HepG2 (cell line): ENCODE results near the gene MXRA7. TPM values are rescaled to one million over a fixed set of nuclear protein-coding genes. Genes with fewer than 3 reads are reported as not detected.
A peak's percentile ranks its signal among the peaks of the same experiment; 100 is the strongest.

Experiments used
- CSRNP2 ChIP-seq: sonication (generic); formaldehyde crosslinking; conservative IDR thresholded peaks from 2 replicates; pipeline ENCODE4 v1.8.0; 2022; ENCODE audit warnings: low read depth, missing genetic modification reagents
- ESRRA ChIP-seq: sonication (generic); formaldehyde crosslinking; IDR thresholded peaks from 2 replicates; pipeline ENCODE4 v1.5.1; 2020; ENCODE audit warnings: mild to moderate bottlenecking, low read depth, missing genetic modification reagents
- FOSL1 ChIP-seq: sonication (generic); formaldehyde crosslinking; IDR thresholded peaks from 2 replicates; pipeline ENCODE4 v1.9.0; 2021; ENCODE audit warnings: missing genetic modification reagents, borderline replicate concordance
- FOXC1 ChIP-seq: sonication (generic); formaldehyde crosslinking; IDR thresholded peaks from 2 replicates; pipeline ENCODE4 v1.8.0; 2022; ENCODE audit warnings: mild to moderate bottlenecking, missing genetic modification reagents, borderline replicate concordance
- GABPB1 ChIP-seq: IDR thresholded peaks from 2 replicates; pipeline ENCODE4 v1.6.1; 2016; ENCODE audit warnings: mild to moderate bottlenecking, missing genetic modification reagents, moderate library complexity, missing compliant biosample characterization
- HNF4G ChIP-seq, 2 experiments: sonication (generic) in 1 of 2; formaldehyde crosslinking in 1 of 2; IDR thresholded peaks; 2 replicates each; pipeline versions ENCODE4 v1.4.0 to v1.6.1; 2011 to 2020; ENCODE audit warnings: borderline replicate concordance in 2 of 2, low read depth in 2 of 2, mild to moderate bottlenecking in 2 of 2, low read length in 1 of 2, missing genetic modification reagents in 1 of 2, moderate library complexity in 1 of 2
- IKZF1 ChIP-seq: fragments of 450-650 bp; IDR thresholded peaks from 2 replicates; pipeline ENCODE4 v1.7.1; 2016
- MED1 ChIP-seq: sonication (generic); formaldehyde crosslinking; IDR thresholded peaks from 2 replicates; pipeline ENCODE4 v1.4.0; 2020; ENCODE audit warnings: missing genetic modification reagents
- MED8 ChIP-seq: sonication (generic); formaldehyde crosslinking; IDR thresholded peaks from 2 replicates; pipeline ENCODE4 v1.8.1; 2023; ENCODE audit warnings: mild to moderate bottlenecking, missing genetic modification reagents; ENCODE audit not compliant: insufficient replicate concordance
- RBAK ChIP-seq: sonication (generic); formaldehyde crosslinking; IDR thresholded peaks from 2 replicates; pipeline ENCODE4 v1.5.1; 2020; ENCODE audit warnings: mild to moderate bottlenecking, missing genetic modification reagents
- RCOR2 ChIP-seq: IDR thresholded peaks from 2 replicates; pipeline ENCODE4 v1.6.1; 2016; ENCODE audit warnings: missing biosample characterization, missing genetic modification reagents
- SALL1 ChIP-seq: sonication (generic); formaldehyde crosslinking; IDR thresholded peaks from 2 replicates; pipeline ENCODE4 v1.8.0; 2022; ENCODE audit warnings: mild to moderate bottlenecking, missing genetic modification reagents
- SALL2 ChIP-seq: sonication (generic); formaldehyde crosslinking; IDR thresholded peaks from 2 replicates; pipeline ENCODE4 v1.8.1; 2023; ENCODE audit warnings: mild to moderate bottlenecking, missing genetic modification reagents, inconsistent platforms
- SCMH1 ChIP-seq: sonication (generic); formaldehyde crosslinking; IDR thresholded peaks from 2 replicates; pipeline ENCODE4 v1.9.0; 2021; ENCODE audit warnings: missing genetic modification reagents, mild to moderate bottlenecking, borderline replicate concordance
- SRSF4 ChIP-seq: fragments of 200-400 bp; formaldehyde crosslinking; IDR thresholded peaks from one replicate; pipeline ENCODE4 v1.6.1; 2018; ENCODE audit warnings: mild to moderate bottlenecking, low read depth, low read length, moderate library complexity; ENCODE audit not compliant: poor library complexity, severe bottlenecking
- TSC22D2 ChIP-seq: sonication (generic); formaldehyde crosslinking; IDR thresholded peaks from 2 replicates; pipeline ENCODE4 v1.5.1; 2020; ENCODE audit warnings: missing genetic modification reagents, mild to moderate bottlenecking, borderline replicate concordance
- XBP1 ChIP-seq: sonication (generic); formaldehyde crosslinking; IDR thresholded peaks from 2 replicates; pipeline ENCODE4 v1.5.0; 2020; ENCODE audit warnings: missing genetic modification reagents
- ZFP91 ChIP-seq: sonication (generic); formaldehyde crosslinking; IDR thresholded peaks from 2 replicates; pipeline ENCODE4 v1.9.0; 2022; ENCODE audit warnings: missing genetic modification reagents, mild to moderate bottlenecking, borderline replicate concordance
- ZMAT3 ChIP-seq: sonication (generic); formaldehyde crosslinking; conservative IDR thresholded peaks from 2 replicates; pipeline ENCODE4 v1.7.0; 2021; ENCODE audit warnings: missing genetic modification reagents
- ZNF24 ChIP-seq: fragments of 450-650 bp; IDR thresholded peaks from 2 replicates; pipeline ENCODE4 v1.6.1; 2017; ENCODE audit warnings: antibody characterized with exemption, mild to moderate bottlenecking
- ZNF333 ChIP-seq: sonication (generic); formaldehyde crosslinking; IDR thresholded peaks from 2 replicates; pipeline ENCODE4 v1.4.0; 2020; ENCODE audit warnings: mild to moderate bottlenecking, missing genetic modification reagents, borderline replicate concordance
- ZNF350 ChIP-seq: sonication (generic); formaldehyde crosslinking; IDR thresholded peaks from 2 replicates; pipeline ENCODE4 v1.4.0; 2020; ENCODE audit warnings: mild to moderate bottlenecking, low read depth, missing genetic modification reagents, borderline replicate concordance
- ZNF770 ChIP-seq: sonication (generic); formaldehyde crosslinking; IDR thresholded peaks from 2 replicates; pipeline ENCODE4 v1.5.0; 2020; ENCODE audit warnings: mild to moderate bottlenecking, missing genetic modification reagents
- ZNF781 ChIP-seq: sonication (generic); formaldehyde crosslinking; IDR thresholded peaks from 2 replicates; pipeline ENCODE4 v1.5.1; 2020; ENCODE audit warnings: borderline replicate concordance, mild to moderate bottlenecking, missing genetic modification reagents; ENCODE audit errors: not compliant biosample characterization
- polyA plus RNA-seq, 8 experiments: library from polyadenylated mRNA; depleted of rRNA in 3 of 8; stranded (reverse) in 7 of 8; unstranded in 1 of 8; fragments of >200 nt; fragmentation: Illumina TruSeq in 4 of 8; extraction: Trizol in 4 of 8; gene quantifications; 2 replicates each; pipeline versions ENCODE4 v1.2.1 to v1.2.3, GENCODE V29; 2011 to 2016; ENCODE audit warnings: low read depth in 4 of 8, missing spikeins in 1 of 8, mixed read lengths in 1 of 8; ENCODE audit not compliant: insufficient read depth in 1 of 8
- total RNA-seq, 5 experiments: library from RNA; depleted of rRNA; stranded (reverse); fragments of >200 nt; fragmentation: Illumina TruSeq; extraction: Trizol; gene quantifications; 2 replicates each; pipeline ENCODE4 v1.2.3, GENCODE V29; 2016; ENCODE audit warnings: low read depth in 1 of 5

MXRA7 gene
- total and polyA plus RNA-seq, 2 of the 13 experiments (the other 11 are each of a cell fraction or from before 2014, with no cell fraction given), result 44.8 to 112 TPM

- TF ChIP-seq ZNF770 (CRISPR knock-in tag) (peak; percentile 78), ZNF24 (no peak), SCMH1 (no peak), ZFP91 (peak; percentile 71; the same call in 1 of the 2 replicates), ZNF333 (peak; percentile 92; the same call in 1 of the 2 replicates), SRSF4 (no peak), MED1 (peak; percentile 96), CSRNP2 (CRISPR knock-in tag) (no peak), SALL2 (CRISPR knock-in tag) (0 out of 2 replicates have a peak, but pooled peaks have one; percentile 42), ESRRA (CRISPR knock-in tag) (peak; percentile 95), RCOR2 (CRISPR knock-in tag) (no peak; the same call in 1 of the 2 replicates), FOXC1 (CRISPR knock-in tag) (no peak), ZNF350 (CRISPR knock-in tag) (peak; percentile 89), RBAK (CRISPR knock-in tag) (no peak), FOSL1 (CRISPR knock-in tag) (no peak), IKZF1 (no peak), GABPB1 (CRISPR knock-in tag) (peak; percentile 75), TSC22D2 (CRISPR knock-in tag) (no peak), XBP1 (CRISPR knock-in tag) (no peak), ZMAT3 (peak; percentile 87; the same call in 1 of the 2 replicates), HNF4G (IDR thresholded peaks at IDR 0.05; ENCODE audit: borderline replicate concordance, low read depth, low read length) (no peak), HNF4G (CRISPR knock-in tag; IDR thresholded peaks at IDR 0.05; ENCODE audit: borderline replicate concordance, low read depth) (peak; percentile 86; the same call in 1 of the 2 replicates), ZNF781 (CRISPR knock-in tag) (no peak), MED8 (CRISPR knock-in tag) (peak; percentile 41), SALL1 (CRISPR knock-in tag) (peak; percentile 91)
These were observed 9.9 kb downstream of the MXRA7 start (continued) for GRCh38 chr17:76700617-76701470.
